OCI-LY3 (cell line): ENCODE data around the gene UBAC2.

Source experiments
- H2AFZ ChIP-seq: fragments of 200-600, 300-600 bp; shearing (Covaris generic); 2 replicates; pipeline ENCODE4 v1.6.0; 2014; ENCODE audit warnings: antibody characterized with exemption, low read depth, low read length
- H3K27ac ChIP-seq: fragments of 200-600, 300-600 bp; sonication (generic); 2 replicates; pipeline ENCODE4 v1.5.1; 2014; ENCODE audit warnings: mild to moderate bottlenecking, low read length, moderate library complexity, mixed read lengths
- H3K27me3 ChIP-seq: fragments of 200-600, 300-600 bp; sonication (generic); 2 replicates; pipeline ENCODE4 v1.6.1; 2014; ENCODE audit warnings: low read depth, low read length, mixed read lengths
- H3K36me3 ChIP-seq: fragments of 200-600, 300-600 bp; sonication (generic); replicated peaks from 2 replicates; pipeline ENCODE3; 2014; ENCODE audit warnings: low read depth, low read length, mixed read lengths
- H3K4me1 ChIP-seq: fragments of 300-600, 200-600 bp; sonication (generic); 2 replicates; pipeline ENCODE4 v1.6.1; 2014; ENCODE audit warnings: low read length, mixed read lengths
- H3K4me2 ChIP-seq: fragments of 200-600, 300-600 bp; sonication (generic); 2 replicates; pipeline ENCODE4 v1.6.1; 2014; ENCODE audit warnings: low read length, mixed read lengths
- H3K4me3 ChIP-seq: fragments of 300-600, 200-600 bp; sonication (generic); 2 replicates; pipeline ENCODE4 v1.5.1; 2014; ENCODE audit warnings: antibody characterized with exemption, mild to moderate bottlenecking, low read length, moderate library complexity
- H3K79me2 ChIP-seq: fragments of 300-600, 200-600 bp; shearing (Covaris generic); 2 replicates; pipeline ENCODE4 v1.6.1; 2014; ENCODE audit warnings: mild to moderate bottlenecking, low read length, mixed read lengths
- H3K9ac ChIP-seq: fragments of 300-600, 200-600 bp; shearing (Covaris generic); 2 replicates; pipeline ENCODE4 v1.6.0; 2014; ENCODE audit warnings: mild to moderate bottlenecking, low read length, moderate library complexity
- H3K9me3 ChIP-seq: fragments of 200-600, 300-600 bp; shearing (Covaris generic); 2 replicates; pipeline ENCODE4 v1.6.1; 2014; ENCODE audit warnings: low read length, mixed read lengths; ENCODE audit not compliant: insufficient read depth
- H4K20me1 ChIP-seq: fragments of 200-600, 300-600 bp; sonication (generic); 2 replicates; pipeline ENCODE4 v1.6.1; 2016; ENCODE audit warnings: low read length, mixed read lengths; ENCODE audit not compliant: insufficient read depth
- CTCF ChIP-seq: fragments of 200-600, 300-600 bp; sonication (generic); IDR thresholded peaks from 2 replicates; pipeline ENCODE4 v1.5.1; 2014; ENCODE audit warnings: antibody characterized with exemption, low read length, low read depth
- EZH2phosphoT487 ChIP-seq: fragments of 200-600 bp; shearing (Covaris generic); IDR thresholded peaks from 2 replicates; pipeline ENCODE4 v1.6.1; 2018; ENCODE audit warnings: antibody characterized with exemption, mixed run types, low read depth

The UBAC2 gene

DNA sequence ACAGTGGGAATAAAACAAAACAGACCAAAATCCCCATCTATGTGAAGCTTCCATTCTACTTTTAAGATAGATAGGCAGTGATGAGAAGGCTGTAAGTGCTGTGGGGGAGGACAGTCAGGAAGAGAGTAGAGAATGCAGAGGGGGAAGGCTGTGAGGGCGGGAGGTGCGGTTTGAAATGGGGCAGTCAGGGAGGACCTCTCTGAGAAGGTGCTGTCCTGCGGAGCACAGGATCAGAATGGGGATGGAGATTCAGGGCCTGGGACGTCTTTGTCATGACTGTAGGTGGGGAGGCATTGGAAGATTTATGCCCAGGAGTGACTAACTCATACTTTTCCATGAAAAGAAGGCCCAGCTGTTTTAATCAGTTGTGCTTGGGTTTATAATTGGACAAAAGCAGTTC lies 110.5 kb downstream of the UBAC2 start:
- Histone ChIP-seq H3K36me3 (peaks cover 17% of the 10 kb centered on the region), H3K4me2 (peak overlapping the region; percentile 28; the same call in 1 of the 2 replicates), H3K9ac (no peak overlapping the region), H3K27me3 (no peaks in the 10 kb centered on the region), H3K79me2 (peaks cover 20% of the 10 kb centered on the region), H4K20me1 (no peaks in the 10 kb centered on the region), H3K27ac (peak overlapping the region; percentile 43; the same call in 1 of the 2 replicates), H2AFZ (no peak overlapping the region), H3K4me3 (no peak overlapping the region), H3K4me1 (peaks cover 48% of the 10 kb centered on the region), H3K9me3 (peaks cover 6% of the 10 kb centered on the region)
- TF ChIP-seq EZH2phosphoT487, result no peak
- no peak for TF ChIP-seq CTCF

DNA sequence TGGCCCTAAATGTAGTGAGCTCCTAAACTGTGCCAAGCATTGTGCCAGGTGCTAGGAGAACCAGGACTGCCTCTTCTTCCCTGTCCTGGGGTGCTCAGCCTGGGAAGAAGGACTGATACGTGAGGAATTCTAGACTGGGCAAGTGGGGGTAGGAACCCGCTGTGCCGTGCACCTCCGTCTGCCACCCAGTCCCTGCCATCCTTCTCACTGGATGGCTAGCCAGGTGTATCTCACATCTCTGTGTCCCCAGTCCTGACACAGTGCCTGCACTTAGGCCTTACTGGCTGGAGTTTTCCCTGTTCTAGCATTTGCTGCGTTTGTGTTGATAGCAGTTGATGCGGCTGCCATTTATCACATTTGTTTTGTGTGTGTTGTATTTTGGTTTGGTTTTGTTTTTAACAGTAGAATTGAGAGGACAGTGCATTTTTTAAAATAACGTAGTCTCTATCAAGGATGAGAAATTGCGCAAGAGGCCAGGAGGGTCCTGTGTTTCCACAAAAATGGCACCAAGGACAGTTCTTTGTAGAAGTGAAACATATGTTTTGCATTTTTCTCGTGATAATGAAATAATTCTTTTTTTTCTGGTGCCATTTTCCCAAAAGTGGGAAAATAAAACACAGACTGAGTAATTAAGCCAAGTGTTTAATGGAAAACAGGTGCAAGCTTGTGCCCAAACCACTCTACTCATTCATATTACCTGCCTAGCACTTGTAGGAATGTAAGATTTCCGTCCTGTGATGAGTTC lies 111.3 kb downstream of the UBAC2 start:
- Histone ChIP-seq H4K20me1 (no peaks in the 10 kb centered on the region), H3K27ac (no peak overlapping the region), H3K4me3 (no peak overlapping the region), H3K4me1 (peaks cover 43% of the 10 kb centered on the region), H3K9ac (no peak overlapping the region), H2AFZ (no peak overlapping the region), H3K79me2 (peaks cover 12% of the 10 kb centered on the region), H3K9me3 (peaks cover 6% of the 10 kb centered on the region), H3K4me2 (no peak overlapping the region), H3K36me3 (peaks cover 14% of the 10 kb centered on the region), H3K27me3 (no peaks in the 10 kb centered on the region)
- TF ChIP-seq EZH2phosphoT487 (no peak), CTCF (no peak)

DNA sequence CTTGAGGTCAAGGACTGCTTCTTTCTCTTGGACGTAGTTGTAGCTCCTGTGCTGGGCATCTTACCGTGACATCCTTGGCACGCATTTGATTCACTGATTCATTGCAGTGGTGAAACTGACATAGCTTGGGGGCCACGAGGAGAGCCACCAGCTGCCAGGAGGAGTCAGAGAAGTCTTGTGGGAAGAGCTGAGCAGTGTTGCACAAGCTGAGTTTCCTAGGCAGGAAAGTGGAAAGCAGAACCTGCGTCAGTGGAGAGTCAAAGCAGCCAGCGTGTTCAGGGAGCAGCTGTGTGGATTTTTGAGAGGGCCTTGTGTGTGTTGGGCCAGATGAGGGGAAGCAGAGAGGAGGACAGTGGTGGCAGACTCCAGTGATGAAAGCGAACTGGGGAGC lies 111.8 kb downstream of the UBAC2 start:
- Histone ChIP-seq H4K20me1 (no peaks in the 10 kb centered on the region), H2AFZ (no peak overlapping the region), H3K4me3 (no peak overlapping the region), H3K36me3 (peaks cover 14% of the 10 kb centered on the region), H3K9ac (no peak overlapping the region), H3K79me2 (peaks cover 9% of the 10 kb centered on the region; the same call in 1 of the 2 replicates), H3K9me3 (peaks cover 6% of the 10 kb centered on the region), H3K4me2 (no peak overlapping the region), H3K27me3 (no peaks in the 10 kb centered on the region), H3K4me1 (peaks cover 41% of the 10 kb centered on the region), H3K27ac (no peak overlapping the region)
- TF ChIP-seq CTCF (no peak), EZH2phosphoT487 (no peak)

DNA sequence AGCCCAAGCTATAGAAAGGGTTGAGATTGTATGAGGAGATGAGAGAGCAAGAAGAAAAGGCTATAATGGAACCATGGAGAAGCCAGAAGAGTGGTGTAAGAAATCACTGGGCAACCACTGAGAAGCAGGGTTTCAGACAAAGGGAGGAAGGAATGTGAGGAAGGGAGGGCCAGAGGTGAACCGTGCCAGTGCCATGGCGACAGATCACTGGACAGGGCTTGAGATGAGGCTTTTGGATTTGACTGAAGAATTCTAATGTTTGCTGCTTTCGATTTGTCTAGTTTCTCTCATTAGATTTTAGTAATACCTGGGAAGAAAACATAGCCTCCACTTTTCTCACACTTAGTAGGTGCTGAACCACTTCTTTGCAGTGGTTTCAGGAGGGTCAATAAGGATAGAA lies 112.8 kb downstream of the UBAC2 start:
- no peaks in the 10 kb centered on the region for H4K20me1 ChIP-seq
- no peaks in the 10 kb centered on the region; the same call in 1 of the 2 replicates for H3K79me2 ChIP-seq
- no peak for TF ChIP-seq EZH2phosphoT487
- TF ChIP-seq CTCF, result no peak
- H3K9me3 ChIP-seq, result peaks cover 3% of the 10 kb centered on the region
- no peak overlapping the region for H2AFZ ChIP-seq
- no peak overlapping the region for H3K4me2 ChIP-seq
- H3K9ac ChIP-seq, result no peak overlapping the region
- no peaks in the 10 kb centered on the region for H3K27me3 ChIP-seq
- H3K36me3 ChIP-seq, result peaks cover 8% of the 10 kb centered on the region
- H3K4me3 ChIP-seq, result no peak overlapping the region
- peaks cover 31% of the 10 kb centered on the region for H3K4me1 ChIP-seq
- no peak overlapping the region for H3K27ac ChIP-seq
